CD14-positive monocyte (primary cell): ENCODE measurements around the gene TMEM240. TPM values are rescaled to one million over a fixed set of nuclear protein-coding genes. Genes with fewer than 3 reads are reported as not detected.
"Not testable (repeated sequence)": the region's sequence is repeated elsewhere in the genome, so short reads cannot be mapped to it uniquely, and the experiment has no call there.

Source experiments
- DNase-seq, 3 donors: peaks; one replicate each; pipeline ENCODE4 v3.0.0-alpha.2; 2011 to 2022
- H2AFZ ChIP-seq: 2 replicates; pipeline ENCODE4 v1.6.0; 2012; ENCODE audit warnings: mild to moderate bottlenecking, low read depth, low read length, inconsistent platforms; ENCODE audit not compliant: insufficient read depth, poor library complexity, severe bottlenecking
- H3K27ac ChIP-seq, 2 donors: 1 replicate in 1 of 2; 2 replicates in 1 of 2; pipeline ENCODE4 v1.5.1; 2012 to 2013; ENCODE audit warnings: low read length in 2 of 2, control low read depth in 1 of 2, inconsistent platforms in 1 of 2, low read depth in 1 of 2, mild to moderate bottlenecking in 1 of 2
- H3K27me3 ChIP-seq, 2 donors: one replicate each; pipeline versions ENCODE4 v1.6.0 to v1.6.1; 2011 to 2013; ENCODE audit warnings: low read length in 2 of 2; ENCODE audit not compliant: control insufficient read depth in 2 of 2, insufficient read depth in 2 of 2
- H3K36me3 ChIP-seq, 2 donors: replicated peaks in 1 of 2; 1 replicate in 1 of 2; 2 replicates in 1 of 2; pipeline versions ENCODE4 v1.5.1 to v1.6.1; 2012 to 2013; ENCODE audit warnings: low read length in 2 of 2, control low read depth in 1 of 2, inconsistent platforms in 1 of 2, mild to moderate bottlenecking in 1 of 2; ENCODE audit not compliant: insufficient read depth in 2 of 2, control insufficient read depth in 1 of 2
- H3K4me1 ChIP-seq, 2 donors: 1 replicate in 1 of 2; 2 replicates in 1 of 2; pipeline versions ENCODE4 v1.5.1 to v1.6.1; 2012 to 2013; ENCODE audit warnings: low read length in 2 of 2, control low read depth in 1 of 2, inconsistent platforms in 1 of 2, mild to moderate bottlenecking in 1 of 2, moderate library complexity in 1 of 2; ENCODE audit not compliant: insufficient read depth in 2 of 2, control insufficient read depth in 1 of 2
- H3K4me2 ChIP-seq: replicated peaks from 2 replicates; pipeline ENCODE3; 2012; ENCODE audit warnings: low read length, moderate library complexity, mild to moderate bottlenecking; ENCODE audit not compliant: poor library complexity, severe bottlenecking; ENCODE audit errors: extremely low read depth
- H3K4me3 ChIP-seq, 3 experiments: fragments of 200-600 bp in 1 of 3; sonication (generic) in 1 of 3; replicated peaks in 1 of 3; 1 replicate in 2 of 3; 2 replicates in 1 of 3; pipeline ENCODE4 v1.5.1; 2011 to 2013; ENCODE audit warnings: low read length in 3 of 3, mild to moderate bottlenecking in 3 of 3, control low read depth in 2 of 3, low read depth in 2 of 3, inconsistent platforms in 1 of 3, moderate library complexity in 1 of 3
- H3K79me2 ChIP-seq: 2 replicates; pipeline ENCODE4 v1.6.0; 2012; ENCODE audit warnings: mild to moderate bottlenecking, control low read depth, inconsistent platforms, low read length, moderate library complexity; ENCODE audit not compliant: insufficient read depth
- H3K9ac ChIP-seq: 2 replicates; pipeline ENCODE4 v1.6.0; 2017; ENCODE audit warnings: low read length, mild to moderate bottlenecking; ENCODE audit not compliant: insufficient read depth, poor library complexity, severe bottlenecking
- H3K9me3 ChIP-seq, 2 donors: replicated peaks in 1 of 2; 1 replicate in 1 of 2; 2 replicates in 1 of 2; pipeline versions ENCODE4 v1.5.1 to v1.6.1; 2012 to 2013; ENCODE audit warnings: low read length in 2 of 2, control low read depth in 1 of 2; ENCODE audit not compliant: control insufficient read depth in 1 of 2, insufficient read depth in 1 of 2
- H4K20me1 ChIP-seq: 2 replicates; pipeline ENCODE4 v1.6.0; 2012; ENCODE audit warnings: mild to moderate bottlenecking, low read length, control low read depth, moderate library complexity; ENCODE audit not compliant: insufficient read depth
- H3K27ac Mint-ChIP-seq, 7 donors: one replicate each; pipeline ENCODE4 v1.8.0; 2020; ENCODE audit warnings: mild to moderate bottlenecking in 7 of 7, mixed read lengths in 7 of 7, moderate library complexity in 6 of 7, inconsistent platforms in 2 of 7
- H3K27me3 Mint-ChIP-seq, 3 donors: one replicate each; pipeline ENCODE4 v1.8.0; 2021 to 2022; ENCODE audit warnings: low read depth in 3 of 3, mild to moderate bottlenecking in 3 of 3, mixed read lengths in 3 of 3, moderate library complexity in 3 of 3, inconsistent platforms in 1 of 3
- H3K36me3 Mint-ChIP-seq, 2 donors: one replicate each; pipeline ENCODE4 v1.8.0; 2020; ENCODE audit warnings: mixed read lengths in 2 of 2, inconsistent platforms in 1 of 2, mild to moderate bottlenecking in 1 of 2
- H3K4me1 Mint-ChIP-seq: one replicate; pipeline ENCODE4 v1.8.0; 2020; ENCODE audit warnings: mild to moderate bottlenecking, mixed read lengths
- H3K4me3 Mint-ChIP-seq, 2 donors: one replicate each; pipeline ENCODE4 v1.8.0; 2020; ENCODE audit warnings: mild to moderate bottlenecking in 2 of 2, mixed read lengths in 2 of 2, moderate library complexity in 1 of 2
- H3K9me3 Mint-ChIP-seq, 7 donors: one replicate each; pipeline ENCODE4 v1.8.0; 2020 to 2022; ENCODE audit warnings: mixed read lengths in 7 of 7, mild to moderate bottlenecking in 6 of 7, moderate library complexity in 6 of 7, inconsistent platforms in 2 of 7
- CTCF ChIP-seq: fragments of 200-600 bp; IDR thresholded peaks from one replicate; pipeline ENCODE4 v1.8.0; 2022; ENCODE audit warnings: antibody characterized with exemption, mild to moderate bottlenecking
- WGBS: methylation state at CpG from one replicate; pipeline ENCODE4 v1.1.5; 2013; ENCODE audit warnings: missing lambda C conversion rate; ENCODE audit not compliant: insufficient coverage; 5-methylcytosine and 5-hydroxymethylcytosine counted together
- intact Hi-C, 2 donors: fragments of 100-400 bp; cut with micrococcal nuclease; formaldehyde crosslinking; loops; one replicate each; pipeline versions ENCODE4 v1.15.0 to v1.15.1; 2023
- polyA plus RNA-seq, 3 donors: library from polyadenylated mRNA; depleted of rRNA in 1 of 3; unstranded in 2 of 3; stranded (reverse) in 1 of 3; fragments of 300-500 nt in 2 of 3; fragments of >200 nt in 1 of 3; fragmentation: Illumina TruSeq in 2 of 3; gene quantifications; 1 replicate in 2 of 3; 2 replicates in 1 of 3; pipeline ENCODE4 v1.2.3, GENCODE V29; 2012 to 2021

Gene TMEM240
- polyA plus RNA-seq, 3 donors = not detected

- Mint-ChIP-seq H3K27ac (no peak overlapping the region), H3K4me1 (no peaks in the 10 kb centered on the region), H3K27me3 (no peaks in the 10 kb centered on the region), H3K4me3 (no peak overlapping the region), H3K9me3 (peaks cover 17 to 23% (median 21%) of the 10 kb centered on the region in 7 donors), H3K36me3 (peaks cover 31 to 74% of the 10 kb centered on the region in 2 donors)
- no peak overlapping the region for H3K27ac ChIP-seq
- H4K20me1 ChIP-seq = no peaks in the 10 kb centered on the region
- 94% methylated on average over 28 of the region's 31 CpGs for WGBS
- H3K4me2 ChIP-seq = no peak overlapping the region
- intact Hi-C loops = no loop called here
- peaks cover 27 to 35% of the 10 kb centered on the region in 2 donors for H3K36me3 ChIP-seq
- H3K9ac ChIP-seq = no peak overlapping the region
- no peaks in the 10 kb centered on the region for H3K4me1 ChIP-seq
- no peak overlapping the region for H2AFZ ChIP-seq
- H3K27me3 ChIP-seq = no peaks in the 10 kb centered on the region
- H3K4me3 ChIP-seq = no peak overlapping the region
- H3K9me3 ChIP-seq = peaks cover 6 to 22% of the 10 kb centered on the region in 2 donors
- TF ChIP-seq CTCF = no peak
- DNase-seq = no peak
- no peaks in the 10 kb centered on the region for H3K79me2 ChIP-seq
Observed at GRCh38 chr1:1527092-1527816, 13.2 kb downstream of the TMEM240 start.

- intact Hi-C loops, H3K4me3 ChIP-seq, H4K20me1 ChIP-seq, H3K27me3 Mint-ChIP-seq, H3K79me2 ChIP-seq, H3K4me1 Mint-ChIP-seq, H3K4me3 Mint-ChIP-seq, H3K4me1 ChIP-seq, H3K27ac ChIP-seq, H3K27me3 ChIP-seq, H2AFZ ChIP-seq, H3K4me2 ChIP-seq, DNase-seq, H3K27ac Mint-ChIP-seq, H3K9ac ChIP-seq: not testable (repeated sequence)
- H3K36me3 ChIP-seq = peaks cover 27 to 37% of the 10 kb centered on the region in 2 donors
- H3K9me3 ChIP-seq = peaks cover 6 to 18% of the 10 kb centered on the region in 2 donors
- Mint-ChIP-seq H3K9me3 (peaks cover 13 to 16% (median 15%) of the 10 kb centered on the region in 7 donors), H3K36me3 (peaks cover 31 to 76% of the 10 kb centered on the region in 2 donors)
- WGBS = 100% methylated on average over 1 of the region's 21 CpGs
Observed at GRCh38 chr1:1526476-1526875, 13.9 kb downstream of the TMEM240 start.

- H3K27ac ChIP-seq, H2AFZ ChIP-seq, H3K27me3 ChIP-seq, H3K79me2 ChIP-seq, H4K20me1 ChIP-seq, H3K27me3 Mint-ChIP-seq, H3K4me1 ChIP-seq, H3K4me2 ChIP-seq, H3K4me3 Mint-ChIP-seq, H3K9me3 ChIP-seq, H3K4me3 ChIP-seq, H3K4me1 Mint-ChIP-seq, intact Hi-C loops, DNase-seq, H3K9me3 Mint-ChIP-seq, H3K9ac ChIP-seq: not testable (repeated sequence)
- peaks cover 32 to 47% of the 10 kb centered on the region in 2 donors for H3K36me3 ChIP-seq
- Mint-ChIP-seq H3K36me3 (peaks cover 31 to 81% of the 10 kb centered on the region in 2 donors), H3K27ac (peak overlapping the region in 1 of 7 donors; percentile 30)
- whole genome bisulfite sequencing = 96% methylated on average over 24 of the region's 30 CpGs
Observed at GRCh38 chr1:1524750-1525383, 15.6 kb downstream of the TMEM240 start.

- H3K27me3 ChIP-seq, H3K27ac Mint-ChIP-seq, H3K9me3 ChIP-seq, H3K9me3 Mint-ChIP-seq, H4K20me1 ChIP-seq, H3K27me3 Mint-ChIP-seq, H3K4me3 Mint-ChIP-seq, H3K4me1 ChIP-seq, H3K9ac ChIP-seq, H3K4me2 ChIP-seq, H3K79me2 ChIP-seq, DNase-seq, H2AFZ ChIP-seq, H3K4me3 ChIP-seq, H3K27ac ChIP-seq, H3K4me1 Mint-ChIP-seq, intact Hi-C loops: not testable (repeated sequence)
- peaks cover 27 to 75% of the 10 kb centered on the region in 2 donors for H3K36me3 Mint-ChIP-seq
- WGBS = 94% methylated on average over 12 of the region's 17 CpGs
- H3K36me3 ChIP-seq = peaks cover 23 to 37% of the 10 kb centered on the region in 2 donors
Observed at GRCh38 chr1:1523651-1524050, 16.8 kb downstream of the TMEM240 start.
